Stimulated activated naive CD8-positive, alpha-beta T cell treated with anti-CD3 and anti-CD28 coated beads, Interleukin-15, Interleukin-2, amounts not matched to agents 100 ng/mL and 50 ng/mL, for 24 hours (primary cell): Measurements from ENCODE around the gene METRN.
"Not testable (repeated sequence)": the region's sequence is repeated elsewhere in the genome, so short reads cannot be mapped to it uniquely, and the experiment has no call there.

Source experiments
- H3K27ac Mint-ChIP-seq: one replicate; pipeline ENCODE4 v1.8.0; 2021; ENCODE audit warnings: mild to moderate bottlenecking, mixed read lengths
- H3K27me3 Mint-ChIP-seq: one replicate; pipeline ENCODE4 v1.8.0; 2021; ENCODE audit warnings: mixed read lengths
- H3K36me3 Mint-ChIP-seq: one replicate; pipeline ENCODE4 v1.8.0; 2021; ENCODE audit warnings: low read depth, mixed read lengths
- H3K4me1 Mint-ChIP-seq: one replicate; pipeline ENCODE4 v1.8.0; 2021; ENCODE audit warnings: low read depth, mixed read lengths
- H3K4me3 Mint-ChIP-seq: one replicate; pipeline ENCODE4 v1.8.0; 2021; ENCODE audit warnings: mild to moderate bottlenecking, mixed read lengths
- H3K9me3 Mint-ChIP-seq: one replicate; pipeline ENCODE4 v1.8.0; 2021; ENCODE audit warnings: mixed read lengths

The METRN gene

GRCh38 chr16:682493-683395, 32.2 kb upstream of the METRN start:
- Mint-ChIP-seq H3K27me3 (no peaks in the 10 kb centered on the region), H3K4me3 (peak overlapping the region; percentile 85), H3K36me3 (peaks cover 21% of the 10 kb centered on the region), H3K9me3 (no peaks in the 10 kb centered on the region), H3K27ac (peak overlapping the region; percentile 63), H3K4me1 (peaks cover 33% of the 10 kb centered on the region)

- Mint-ChIP-seq H3K4me1 (peaks cover 33% of the 10 kb centered on the region), H3K9me3 (no peaks in the 10 kb centered on the region), H3K27me3 (no peaks in the 10 kb centered on the region), H3K4me3 (peak overlapping the region; percentile 85), H3K36me3 (peaks cover 21% of the 10 kb centered on the region), H3K27ac (peak overlapping the region; percentile 63)
Measured at GRCh38 chr16:683396-684070, 31.4 kb upstream of the METRN start.

GRCh38 chr16:684071-684794, 30.7 kb upstream of the METRN start, which contains the start of gene JMJD8:
TSS of gene JMJD8 (minus strand) at chr16:684334. CDS start at chr16:684319, 15 bp downstream.
- Mint-ChIP-seq H3K36me3 (peaks cover 21% of the 10 kb centered on the region), H3K4me3 (peak within 1 kb of the TSS; percentile 85), H3K9me3 (no peaks in the 10 kb centered on the region), H3K27me3 (no peaks in the 10 kb centered on the region), H3K27ac (peak within 1 kb of the TSS; percentile 63), H3K4me1 (peaks cover 39% of the 10 kb centered on the region)

DNA sequence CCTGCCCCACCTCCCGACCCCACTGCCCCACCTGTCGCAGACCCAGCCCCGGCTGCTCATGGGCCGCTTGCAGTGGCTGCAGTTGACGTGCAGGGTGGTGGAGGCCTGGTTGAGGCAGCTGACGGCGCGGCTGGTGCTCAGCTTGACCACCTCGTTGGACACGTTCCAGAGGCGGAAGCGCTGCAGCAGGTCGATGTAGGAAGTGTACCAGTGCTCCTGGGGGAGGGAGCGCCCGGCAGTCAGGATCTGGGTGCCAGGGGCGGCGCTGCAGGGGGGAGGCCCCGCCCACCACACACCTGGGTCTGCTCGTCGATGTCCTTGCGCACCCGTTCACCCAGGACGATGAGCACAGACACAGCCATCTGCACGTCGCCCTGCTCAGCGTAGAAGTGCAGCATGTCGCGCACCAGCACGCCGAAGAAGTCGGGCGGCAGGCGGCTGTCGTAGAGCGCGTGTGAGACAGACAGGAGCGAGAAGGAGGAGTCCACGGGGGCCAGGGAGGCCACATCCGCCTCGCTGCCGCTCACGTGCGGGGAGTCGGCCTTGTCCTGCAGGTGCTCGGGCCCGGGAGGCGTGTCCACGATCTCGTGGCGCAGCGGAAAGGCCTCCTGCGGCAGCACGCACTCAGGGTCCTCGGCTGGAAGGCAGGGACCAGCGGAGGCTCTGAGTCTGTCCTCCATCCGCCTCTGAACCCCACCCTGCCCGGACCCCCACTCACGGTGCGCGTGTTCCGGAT, 29.8 kb upstream of the METRN start:
- Mint-ChIP-seq H3K27ac (no peak overlapping the region), H3K27me3 (no peaks in the 10 kb centered on the region), H3K36me3 (peaks cover 21% of the 10 kb centered on the region)

DNA sequence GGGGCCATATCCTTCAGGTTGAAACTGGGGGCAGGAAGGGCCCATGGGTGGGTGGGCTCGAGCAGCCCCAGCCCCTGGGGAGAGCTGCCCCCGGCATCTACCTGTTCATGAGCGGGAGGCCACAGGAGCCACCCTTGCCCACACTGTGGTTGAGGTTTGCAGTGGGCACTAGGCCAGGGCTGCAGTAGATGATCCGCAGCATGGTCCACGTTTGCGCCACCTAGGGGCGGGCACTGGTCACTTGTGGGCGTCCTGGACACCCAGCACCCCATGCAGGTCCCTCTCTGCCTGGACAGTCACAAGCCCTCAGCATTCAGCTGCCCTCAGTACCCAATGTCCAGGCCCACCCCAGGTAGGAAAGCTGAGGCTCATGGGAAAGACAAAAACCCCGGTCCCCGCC, 29.0 kb upstream of the METRN start:
- peaks cover 20% of the 10 kb centered on the region for H3K36me3 Mint-ChIP-seq
- no peaks in the 10 kb centered on the region for H3K27me3 Mint-ChIP-seq
- no peaks in the 10 kb centered on the region for H3K9me3 Mint-ChIP-seq
- no peak overlapping the region for H3K4me3 Mint-ChIP-seq
- no peak overlapping the region for H3K27ac Mint-ChIP-seq
- peaks cover 48% of the 10 kb centered on the region for H3K4me1 Mint-ChIP-seq

More for the DNA sequence above, 29.8 kb upstream of the METRN start:
- Mint-ChIP-seq H3K9me3 (no peaks in the 10 kb centered on the region), H3K4me1 (peaks cover 42% of the 10 kb centered on the region), H3K4me3 (peak overlapping the region; percentile 3)

GRCh38 chr16:686459-687260, 28.3 kb upstream of the METRN start:
- Mint-ChIP-seq H3K9me3 (no peaks in the 10 kb centered on the region), H3K4me1 (peaks cover 45% of the 10 kb centered on the region), H3K27ac (no peak overlapping the region), H3K4me3 (no peak overlapping the region), H3K36me3 (peaks cover 13% of the 10 kb centered on the region), H3K27me3 (no peaks in the 10 kb centered on the region)

DNA sequence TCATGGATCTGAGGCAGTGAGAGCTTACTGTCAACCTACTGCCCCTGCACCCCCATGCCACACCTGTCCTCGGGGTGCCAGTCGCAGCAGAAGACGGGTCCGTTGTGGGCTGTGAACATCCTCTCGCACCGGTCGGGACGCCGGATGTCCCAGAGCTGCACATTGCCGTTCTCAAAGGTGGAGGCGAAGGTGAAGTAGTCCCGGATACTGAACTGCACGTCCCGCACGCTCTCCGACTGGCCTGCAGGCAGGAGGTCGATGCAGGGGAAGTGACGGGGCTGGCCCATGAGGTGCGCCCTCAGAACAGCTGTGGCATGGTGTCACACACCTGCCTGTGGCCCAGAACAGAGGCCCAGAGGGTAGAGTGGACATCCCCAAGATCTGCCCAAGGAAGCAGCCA, 27.4 kb upstream of the METRN start:
- H3K27me3 Mint-ChIP-seq: peaks cover 3% of the 10 kb centered on the region
- peak overlapping the region; percentile 3 for H3K4me3 Mint-ChIP-seq
- peaks cover 36% of the 10 kb centered on the region for H3K4me1 Mint-ChIP-seq
- no peak overlapping the region for H3K27ac Mint-ChIP-seq
- peaks cover 4% of the 10 kb centered on the region for H3K36me3 Mint-ChIP-seq
- no peaks in the 10 kb centered on the region for H3K9me3 Mint-ChIP-seq

DNA sequence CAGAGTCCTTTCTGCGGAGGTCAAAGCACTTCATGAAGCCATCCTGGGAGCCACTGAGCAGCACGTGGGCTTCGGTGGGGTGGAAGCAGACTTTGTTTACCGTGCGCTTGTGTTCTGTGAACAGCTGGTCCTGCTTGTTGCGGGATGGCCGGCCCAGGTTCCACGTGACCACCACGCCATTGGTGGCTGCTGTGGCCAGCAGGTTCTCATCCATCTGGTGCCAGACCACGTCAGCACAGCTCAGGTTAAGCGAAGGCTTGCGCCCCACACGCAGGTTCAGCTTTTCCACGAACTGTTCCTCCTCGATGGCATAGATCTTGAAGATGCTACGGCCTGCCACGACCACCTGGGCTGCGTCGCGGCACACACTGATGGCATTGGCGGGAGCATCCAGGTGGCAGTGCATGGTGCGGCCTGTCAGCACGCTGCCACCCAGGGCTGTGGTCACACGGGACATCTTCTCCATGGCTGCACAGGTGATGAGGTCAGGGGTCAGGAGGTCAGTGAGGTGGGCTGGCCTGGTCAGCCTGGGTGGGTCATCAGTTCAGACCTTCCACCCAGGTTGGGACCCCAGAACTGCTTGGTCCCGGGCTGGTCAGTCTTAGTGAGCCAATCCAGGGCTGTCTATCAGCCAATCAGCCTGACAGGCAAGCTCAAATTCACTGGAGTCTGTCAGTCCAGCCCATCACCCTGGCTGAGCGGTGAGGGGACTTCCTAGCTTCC, 25.6 kb upstream of the METRN start:
- Mint-ChIP-seq H3K27ac (peak overlapping the region; percentile 77), H3K36me3 (no peaks in the 10 kb centered on the region), H3K9me3 (no peaks in the 10 kb centered on the region), H3K4me3 (peak overlapping the region; percentile 90), H3K4me1 (peaks cover 27% of the 10 kb centered on the region), H3K27me3 (peaks cover 3% of the 10 kb centered on the region)

GRCh38 chr16:691242-691641, 23.7 kb upstream of the METRN start:
- Mint-ChIP-seq H3K4me1 (peaks cover 30% of the 10 kb centered on the region), H3K4me3 (peak overlapping the region; percentile 62), H3K27ac (peak overlapping the region; percentile 21)
- not testable (repeated sequence) for H3K27me3 Mint-ChIP-seq, H3K9me3 Mint-ChIP-seq, H3K36me3 Mint-ChIP-seq

DNA sequence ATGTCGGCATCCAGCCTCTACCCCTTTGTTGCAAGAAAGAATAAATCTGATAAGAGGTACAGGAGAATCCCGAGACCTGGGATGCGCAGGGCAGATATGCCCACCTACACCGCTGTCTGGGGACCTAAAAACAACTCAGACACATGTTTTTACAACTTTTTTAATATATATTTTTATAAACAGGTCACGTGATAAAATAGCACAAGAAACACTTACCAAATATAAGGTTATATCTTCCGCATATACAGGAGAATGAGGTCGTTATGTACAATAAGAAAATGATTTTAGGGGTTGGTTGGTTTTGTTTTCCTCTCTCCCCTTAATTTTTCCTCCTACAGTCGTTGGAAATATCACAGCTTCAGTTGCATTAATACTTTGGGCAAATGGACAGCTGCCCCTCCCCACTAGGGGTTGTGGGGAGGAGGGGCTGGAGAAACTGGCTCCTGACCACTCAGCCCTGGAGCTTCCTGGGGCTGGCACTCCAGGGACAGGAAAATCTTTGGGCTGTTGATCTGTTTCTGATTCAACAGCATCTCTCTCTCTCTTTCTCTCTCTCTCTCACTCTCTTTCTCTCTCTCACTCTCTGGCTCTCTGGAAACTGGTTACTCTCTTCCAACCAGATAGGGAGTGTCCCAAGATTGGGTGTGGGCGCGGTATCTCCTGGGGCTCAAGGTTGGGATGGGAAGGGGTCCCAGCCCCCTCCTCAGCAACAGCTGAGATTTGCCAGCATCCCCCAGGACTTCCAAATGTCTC, 22.4 kb upstream of the METRN start:
- H3K27me3 Mint-ChIP-seq: peaks cover 3% of the 10 kb centered on the region
- H3K36me3 Mint-ChIP-seq: no peaks in the 10 kb centered on the region
- no peaks in the 10 kb centered on the region for H3K9me3 Mint-ChIP-seq
- no peak overlapping the region for H3K27ac Mint-ChIP-seq
- H3K4me3 Mint-ChIP-seq: no peak overlapping the region
- H3K4me1 Mint-ChIP-seq: peaks cover 36% of the 10 kb centered on the region

DNA sequence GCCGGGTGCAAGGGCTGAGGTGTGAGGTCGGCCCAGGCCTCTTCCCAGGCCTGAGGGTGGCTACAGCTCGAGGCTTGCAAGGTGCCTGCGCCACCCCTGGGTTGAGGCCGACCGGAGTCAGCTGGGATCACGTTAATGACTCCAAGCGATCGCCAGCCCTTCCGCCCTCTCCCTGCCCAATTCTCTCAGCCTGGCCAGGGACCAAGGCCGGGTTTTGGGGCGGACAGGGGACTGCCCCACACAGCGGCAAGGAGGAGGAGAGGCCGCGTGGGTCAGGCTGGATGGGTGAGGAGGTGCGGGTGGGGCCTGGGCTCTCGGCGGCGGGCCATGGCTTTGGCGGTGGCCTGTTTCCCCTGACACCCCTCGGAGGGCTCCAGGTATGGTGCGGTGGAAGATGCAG, 21.6 kb upstream of the METRN start:
- H3K27ac Mint-ChIP-seq: no peak overlapping the region
- H3K9me3 Mint-ChIP-seq: no peaks in the 10 kb centered on the region
- no peak overlapping the region for H3K4me3 Mint-ChIP-seq
- peaks cover 3% of the 10 kb centered on the region for H3K27me3 Mint-ChIP-seq
- H3K36me3 Mint-ChIP-seq: no peaks in the 10 kb centered on the region
- H3K4me1 Mint-ChIP-seq: peaks cover 36% of the 10 kb centered on the region

DNA sequence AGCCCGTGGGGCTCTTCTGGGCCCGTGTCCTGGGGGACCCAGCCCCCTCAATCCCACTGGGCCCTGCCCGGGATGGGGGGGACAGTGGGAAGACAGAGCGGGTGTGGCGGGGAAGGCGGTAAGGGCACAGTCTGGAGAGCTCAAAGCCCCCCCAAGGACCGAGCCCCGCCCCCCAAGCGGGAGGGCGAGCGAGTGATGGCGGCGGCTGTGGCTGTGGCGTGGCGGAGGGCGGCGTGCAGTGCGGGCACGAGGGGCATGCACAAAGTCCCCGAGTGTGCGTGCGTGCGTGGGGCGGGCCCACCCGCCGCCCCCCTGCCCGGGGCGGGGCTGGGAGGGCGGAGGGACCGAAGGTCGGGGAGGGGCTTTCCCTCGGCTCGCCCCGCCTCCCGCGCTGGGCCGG, 21.2 kb upstream of the METRN start:
- H3K4me3 Mint-ChIP-seq: no peak overlapping the region
- H3K27ac Mint-ChIP-seq: no peak overlapping the region

More for the DNA sequence above, 21.2 kb upstream of the METRN start:
- no peaks in the 10 kb centered on the region for H3K36me3 Mint-ChIP-seq
- no peaks in the 10 kb centered on the region for H3K9me3 Mint-ChIP-seq
- H3K27me3 Mint-ChIP-seq: peaks cover 3% of the 10 kb centered on the region
- H3K4me1 Mint-ChIP-seq: peaks cover 34% of the 10 kb centered on the region
